HCT116 (cell line): ENCODE data around the gene FERMT3. TPM values are rescaled to one million over a fixed set of nuclear protein-coding genes. Genes with fewer than 3 reads are reported as not detected.

Source experiments
- ATAC-seq: fragments of 200-7000 bp; cut with Tn5 transposase; 2 replicates; pipeline ENCODE4 v1.9.1; 2020; ENCODE audit warnings: mild to moderate bottlenecking, moderate library complexity
- BruUV-seq: library from RNA; stranded (reverse); fragments of 400-500 nt; replicated peaks from 2 replicates; lab custom pipeline; 2021; lab: Mats Ljungman, UMichigan
- CTCF ChIA-PET: fragments of 300-600 bp; sonication (Branson Sonifier 250); formaldehyde crosslinking; loops from one replicate; lab custom pipeline; 2021; ENCODE audit warnings: antibody characterized with exemption; lab: Charles Lee
- POLR2A ChIA-PET: fragments of 300-600, 350-600 bp; sonication (Branson Sonifier 250); formaldehyde crosslinking; loops from one replicate; lab custom pipeline; 2021; ENCODE audit warnings: antibody characterized with exemption; lab: Charles Lee
- RAD21 ChIA-PET, 2 experiments: fragments of 300-600 bp; sonication (Branson Sonifier 250); formaldehyde crosslinking; loops; one replicate each; lab custom pipeline; 2023; ENCODE audit warnings: low total read pairs in 2 of 2; ENCODE audit not compliant: uncharacterized antibody in 2 of 2, unreplicated experiment in 2 of 2, low non-redundant PET in 1 of 2; lab: Charles Lee
- DNase-seq: peaks from one replicate; pipeline ENCODE4 v3.0.0-alpha.2; 2010; ENCODE audit warnings: low read depth, low spot score
- H2AFZ ChIP-seq: fragments of 200-600 bp; shearing (Covaris generic), sonication (generic); 2 replicates; pipeline ENCODE4 v1.6.1; 2017; ENCODE audit warnings: low read depth, mixed run types, mixed read lengths, antibody characterized with exemption, low read length; ENCODE audit not compliant: poor library complexity, severe bottlenecking
- H3K27ac ChIP-seq: 2 replicates; pipeline ENCODE4 v1.5.1; 2012; ENCODE audit warnings: low read depth, low read length
- H3K27me3 ChIP-seq: fragments of 200-600 bp; sonication (generic); 2 replicates; pipeline ENCODE4 v1.6.1; 2016; ENCODE audit warnings: mixed run types, low read length, mixed read lengths; ENCODE audit not compliant: insufficient read depth
- H3K36me3 ChIP-seq, 2 experiments: fragments of 200-500 bp in 1 of 2; fragments of 200-600 bp in 1 of 2; sonication (Bioruptor generic) in 1 of 2; sonication (generic) in 1 of 2; 2 replicates each; pipeline versions ENCODE4 v1.5.1 to v1.6.1; 2014 to 2016; ENCODE audit warnings: low read length in 2 of 2, inconsistent platforms in 1 of 2, mixed read lengths in 1 of 2, mixed run types in 1 of 2; ENCODE audit not compliant: insufficient read depth in 2 of 2, control insufficient read depth in 1 of 2
- H3K4me1 ChIP-seq, 2 experiments: fragments of 200-600 bp in 1 of 2; sonication (generic) in 1 of 2; 2 replicates each; pipeline versions ENCODE4 v1.5.1 to v1.6.1; 2012 to 2017; ENCODE audit warnings: low read length in 2 of 2, inconsistent platforms in 1 of 2, mild to moderate bottlenecking in 1 of 2, mixed read lengths in 1 of 2, mixed run types in 1 of 2, moderate library complexity in 1 of 2; ENCODE audit not compliant: insufficient read depth in 2 of 2, control insufficient read depth in 1 of 2
- H3K4me2 ChIP-seq: fragments of 200-600 bp; sonication (generic); 2 replicates; pipeline ENCODE4 v1.6.1; 2017; ENCODE audit warnings: mixed run types, low read length, mixed read lengths
- H3K4me3 ChIP-seq, 2 experiments: fragments of 200-600 bp in 1 of 2; sonication (generic) in 1 of 2; replicated peaks in 1 of 2; 2 replicates each; pipeline ENCODE4 v1.5.1; 2011 to 2016; ENCODE audit warnings: low read length in 2 of 2, control low read depth in 1 of 2, low read depth in 1 of 2, mild to moderate bottlenecking in 1 of 2, mixed read lengths in 1 of 2, mixed run types in 1 of 2
- H3K79me2 ChIP-seq: fragments of 200-600 bp; sonication (generic); 2 replicates; pipeline ENCODE4 v1.6.1; 2017; ENCODE audit warnings: mild to moderate bottlenecking, mixed run types, low read length, moderate library complexity, mixed read lengths; ENCODE audit not compliant: insufficient read depth
- H3K9ac ChIP-seq: fragments of 200-600 bp; sonication (generic); 2 replicates; pipeline ENCODE4 v1.6.1; 2016; ENCODE audit warnings: low read length, mixed read lengths
- H3K9me2 ChIP-seq: fragments of 200-600 bp; sonication (generic), shearing (Covaris generic); 2 replicates; pipeline ENCODE4 v1.6.1; 2017; ENCODE audit warnings: mixed run types, mild to moderate bottlenecking, moderate library complexity; ENCODE audit not compliant: insufficient read depth
- H3K9me3 ChIP-seq, 2 experiments: fragments of 200-500 bp in 1 of 2; fragments of 200-600 bp in 1 of 2; sonication (Bioruptor generic) in 1 of 2; sonication (generic) in 1 of 2; 2 replicates each; pipeline ENCODE4 v1.6.1; 2014 to 2017; ENCODE audit warnings: low read length in 2 of 2, mixed read lengths in 2 of 2, inconsistent platforms in 1 of 2, low read depth in 1 of 2, mild to moderate bottlenecking in 1 of 2, mixed run types in 1 of 2, moderate library complexity in 1 of 2; ENCODE audit not compliant: control insufficient read depth in 1 of 2, insufficient read depth in 1 of 2
- H4K20me1 ChIP-seq: fragments of 200-600 bp; sonication (generic), shearing (Covaris generic); 2 replicates; pipeline ENCODE4 v1.6.1; 2017; ENCODE audit warnings: mixed run types, mild to moderate bottlenecking, moderate library complexity; ENCODE audit not compliant: insufficient read depth
- ATF3 ChIP-seq: IDR thresholded peaks from 2 replicates; pipeline ENCODE4 v1.6.1; 2012
- CBX3 ChIP-seq: IDR thresholded peaks from 2 replicates; pipeline ENCODE4 v1.6.1; 2012; ENCODE audit warnings: low read depth
- CEBPB ChIP-seq: IDR thresholded peaks from 2 replicates; pipeline ENCODE4 v1.6.1; 2012; ENCODE audit warnings: low read depth
- CTCF ChIP-seq, 3 experiments: fragments of 200-600 bp in 1 of 3; sonication (generic) in 1 of 3; IDR thresholded peaks in 2 of 3; conservative IDR thresholded peaks in 1 of 3; 2 replicates each; pipeline ENCODE4 v1.5.1; 2012 to 2017; ENCODE audit warnings: low read depth in 2 of 3, low read length in 2 of 3, antibody characterized with exemption in 1 of 3, borderline replicate concordance in 1 of 3, control low read depth in 1 of 3, mild to moderate bottlenecking in 1 of 3, mixed read lengths in 1 of 3, mixed run types in 1 of 3, moderate library complexity in 1 of 3; ENCODE audit not compliant: insufficient read depth in 1 of 3
- EZH2 ChIP-seq: fragments of 200-600 bp; sonication (generic); IDR thresholded peaks from 2 replicates; pipeline ENCODE4 v1.6.1; 2017; ENCODE audit warnings: antibody characterized with exemption, mixed run types
- EZH2phosphoT487 ChIP-seq: fragments of 200-600 bp; IDR thresholded peaks from 2 replicates; pipeline ENCODE4 v1.6.1; 2018; ENCODE audit warnings: antibody characterized with exemption, borderline replicate concordance
- JUND ChIP-seq: IDR thresholded peaks from 2 replicates; pipeline ENCODE4 v1.6.1; 2012
- POLR2AphosphoS5 ChIP-seq: IDR thresholded peaks from 2 replicates; pipeline ENCODE4 v1.6.1; 2011; ENCODE audit warnings: mild to moderate bottlenecking, low read depth, low read length, moderate library complexity
- RAD21 ChIP-seq: IDR thresholded peaks from 2 replicates; pipeline ENCODE4 v1.6.1; 2012; ENCODE audit warnings: low read depth, mild to moderate bottlenecking
- REST ChIP-seq: IDR thresholded peaks from 2 replicates; pipeline ENCODE4 v1.6.1; 2012; ENCODE audit warnings: low read depth
- SP1 ChIP-seq: IDR thresholded peaks from 2 replicates; pipeline ENCODE4 v1.6.1; 2012; ENCODE audit warnings: low read depth
- SRF ChIP-seq: IDR thresholded peaks from 2 replicates; pipeline ENCODE4 v1.6.1; 2012; ENCODE audit warnings: low read depth
- TCF7L2 ChIP-seq: IDR thresholded peaks from 2 replicates; pipeline ENCODE4 v1.7.0; 2011; ENCODE audit warnings: borderline replicate concordance, inconsistent platforms; ENCODE audit not compliant: insufficient read depth, insufficient read length; ENCODE audit errors: extremely low read depth
- YY1 ChIP-seq: IDR thresholded peaks from 2 replicates; pipeline ENCODE4 v1.6.1; 2011; ENCODE audit warnings: low read length, low read depth, moderate library complexity, mild to moderate bottlenecking; ENCODE audit not compliant: insufficient replicate concordance; ENCODE audit errors: extremely low read depth
- ZBTB33 ChIP-seq: IDR thresholded peaks from 2 replicates; pipeline ENCODE4 v1.6.1; 2011; ENCODE audit warnings: mild to moderate bottlenecking, low read length, moderate library complexity; ENCODE audit not compliant: insufficient replicate concordance; ENCODE audit errors: extremely low read depth
- ZFX ChIP-seq: fragments of 450-650 bp; IDR thresholded peaks from 2 replicates; pipeline ENCODE4 v1.6.1; 2017
- ZNF274 ChIP-seq: fragments of 200-500 bp; sonication (Bioruptor generic); IDR thresholded peaks from 2 replicates; pipeline ENCODE4 v1.6.1; 2014; ENCODE audit warnings: mild to moderate bottlenecking, low read depth, low read length, inconsistent platforms
- intact Hi-C: fragments of 100-400 bp; cut with micrococcal nuclease; formaldehyde crosslinking; loops from 2 replicates; pipeline ENCODE4 v1.10.0; 2022
- total RNA-seq: library from RNA; stranded (reverse); gene quantifications from one replicate; pipeline ENCODE4 v1.2.1, GENCODE V29; 2021; ENCODE audit not compliant: unreplicated experiment

The FERMT3 gene
- total RNA-seq, 1 experiment from 2014 or later, result 4.3 TPM

- Histone ChIP-seq H3K9me3 (no peaks in the 10 kb centered on the region), H3K36me3 (peaks cover 70 to 80% of the 10 kb centered on the region in 2 experiments), H4K20me1 (peaks cover 15% of the 10 kb centered on the region; the same call in 1 of the 2 replicates)
- DNase-seq (no peak), ATAC-seq (no peak)
- CTCF ChIA-PET, result no interaction called here
- TF ChIP-seq ZNF274 (no peak), EZH2phosphoT487 (no peak), SP1 (no peak), POLR2AphosphoS5 (no peak), YY1 (no peak), CTCF (IDR thresholded peaks at IDR 0.05 in 2 of 3, conservative IDR thresholded peaks at IDR 0.05 in 1 of 3; ENCODE audit: borderline replicate concordance in 1 of 3, insufficient read depth in 1 of 3, low read depth in 2 of 3, low read length in 2 of 3) (no peak), RAD21 (no peak), ATF3 (no peak), ZBTB33 (no peak), JUND (no peak), SRF (no peak), REST (no peak), CBX3 (no peak), ZFX (no peak), CEBPB (no peak), TCF7L2 (no peak), EZH2 (no peak)
- TF ChIP-seq, all 23 proteins: peak for 0
- H2AFZ ChIP-seq, result no peak overlapping the region
- H3K27ac ChIP-seq, result no peak overlapping the region
- no peak overlapping the region for H3K4me3 ChIP-seq
- POLR2A ChIA-PET, result interaction anchor here (1.0 kb wide), 1 partner anchor 11 kb away, joined by 5 read pairs; the partner anchor contains the start of gene STIP1
- intact Hi-C loops, result no loop called here
- H3K9ac ChIP-seq, result no peak overlapping the region
- H3K9me2 ChIP-seq, result no peaks in the 10 kb centered on the region
- BruUV-seq, result no TSS peak
- RAD21 ChIA-PET, result no interaction called here
- no peaks in the 10 kb centered on the region for H3K4me1 ChIP-seq
- peaks cover 57% of the 10 kb centered on the region for H3K79me2 ChIP-seq
- no peak overlapping the region for H3K4me2 ChIP-seq
- no peaks in the 10 kb centered on the region for H3K27me3 ChIP-seq
These were observed 9.9 kb upstream of the FERMT3 start for GRCh38 chr11:64196626-64197025.
